NCI-H524 treated with DMSO at 0.1 percent for 48 hours (cell line): ENCODE results near the gene ELL2.
"Not testable (repeated sequence)": the region's sequence is repeated elsewhere in the genome, so short reads cannot be mapped to it uniquely, and the experiment has no call there.

Experiments used
- DNase-seq: peaks from one replicate; lab custom pipeline; 2025; lab: John Stamatoyannopoulos, UW

ELL2 gene

DNA sequence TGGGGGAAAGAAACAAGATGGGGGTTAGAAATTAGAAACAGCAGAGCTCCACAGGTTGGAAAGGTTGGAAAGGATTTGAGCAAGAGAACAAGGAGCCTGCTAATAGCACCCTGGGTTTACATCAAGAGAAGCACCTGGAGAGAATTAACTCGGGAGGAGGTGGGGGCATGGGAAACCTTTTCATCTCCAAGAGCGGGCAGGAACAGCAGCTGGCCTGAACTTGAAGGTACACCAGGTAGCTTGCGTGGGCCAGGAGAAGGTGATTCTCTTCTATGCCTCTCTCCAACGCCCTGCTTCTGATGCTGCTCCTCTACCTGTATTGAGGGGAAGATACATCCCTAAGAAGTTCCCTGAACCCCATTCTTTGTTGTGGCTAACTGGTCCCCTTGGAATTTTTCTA is 102.0 kb downstream of the ELL2 start:
- no peak for DNase-seq

DNA sequence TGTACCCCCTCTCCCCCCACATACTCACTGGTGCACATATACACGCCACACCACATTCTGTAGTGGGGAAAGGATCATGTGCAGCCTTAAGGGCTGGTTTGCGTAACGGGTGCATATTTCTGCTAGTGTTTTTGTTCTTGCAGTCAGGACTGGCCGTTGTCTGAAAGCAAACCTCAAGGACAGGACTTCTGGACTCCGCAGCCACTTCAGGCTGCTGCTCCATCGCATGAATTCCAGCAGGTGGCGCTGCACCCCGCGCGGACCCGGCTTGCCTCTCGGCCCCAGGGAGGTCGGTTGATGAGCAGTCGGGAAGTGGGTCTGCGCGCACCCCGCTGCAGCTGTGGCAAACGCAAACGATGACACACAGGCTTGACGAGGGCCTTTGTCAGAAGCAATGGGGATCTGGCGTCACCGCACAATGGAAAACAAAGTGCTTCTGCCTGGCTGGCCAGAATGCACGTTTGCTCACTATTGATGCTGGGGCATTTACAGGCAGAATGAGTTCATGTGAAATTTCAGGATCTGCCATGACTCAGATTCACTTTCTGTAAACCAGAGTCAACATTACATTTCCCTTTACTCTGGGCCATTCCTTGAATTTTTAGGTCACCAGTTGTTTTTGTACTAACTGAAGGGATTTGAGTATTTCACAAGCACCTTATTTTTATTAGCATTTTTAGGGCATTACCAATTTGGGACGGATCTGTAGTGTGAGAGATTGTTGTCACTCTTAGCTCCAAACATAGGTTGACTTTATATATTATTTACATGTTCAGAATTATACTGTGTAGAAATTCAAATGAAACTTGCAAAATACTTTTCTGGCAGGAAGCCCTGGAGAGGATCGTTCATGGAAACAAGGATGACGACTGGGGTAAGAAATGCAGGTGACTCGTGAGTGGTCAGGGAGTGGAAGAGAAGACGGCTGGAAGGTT is 102.7 kb downstream of the ELL2 start:
- no peak for DNase-seq

DNA sequence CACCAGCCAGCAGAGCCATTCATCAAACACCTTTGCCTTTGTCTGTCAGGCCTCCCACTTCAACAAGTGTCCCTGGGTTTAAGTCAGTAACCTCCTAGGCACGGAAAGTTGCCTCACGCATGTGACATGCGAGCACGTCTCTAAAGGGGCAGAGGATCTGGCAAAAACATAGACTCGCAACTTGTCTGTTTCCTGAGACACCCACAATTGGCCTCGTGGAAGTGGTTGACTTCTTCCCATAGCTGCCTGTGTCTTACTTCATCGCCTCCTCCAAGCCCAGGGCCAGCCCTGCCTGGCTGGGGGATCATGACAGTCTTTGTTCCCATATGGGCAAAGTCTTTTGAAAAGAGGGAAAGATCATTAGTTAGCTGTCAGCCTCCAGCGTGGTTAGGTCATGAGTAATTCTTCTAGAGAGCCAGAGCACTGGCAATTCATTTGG is 103.6 kb downstream of the ELL2 start:
- no peak for DNase-seq

DNA sequence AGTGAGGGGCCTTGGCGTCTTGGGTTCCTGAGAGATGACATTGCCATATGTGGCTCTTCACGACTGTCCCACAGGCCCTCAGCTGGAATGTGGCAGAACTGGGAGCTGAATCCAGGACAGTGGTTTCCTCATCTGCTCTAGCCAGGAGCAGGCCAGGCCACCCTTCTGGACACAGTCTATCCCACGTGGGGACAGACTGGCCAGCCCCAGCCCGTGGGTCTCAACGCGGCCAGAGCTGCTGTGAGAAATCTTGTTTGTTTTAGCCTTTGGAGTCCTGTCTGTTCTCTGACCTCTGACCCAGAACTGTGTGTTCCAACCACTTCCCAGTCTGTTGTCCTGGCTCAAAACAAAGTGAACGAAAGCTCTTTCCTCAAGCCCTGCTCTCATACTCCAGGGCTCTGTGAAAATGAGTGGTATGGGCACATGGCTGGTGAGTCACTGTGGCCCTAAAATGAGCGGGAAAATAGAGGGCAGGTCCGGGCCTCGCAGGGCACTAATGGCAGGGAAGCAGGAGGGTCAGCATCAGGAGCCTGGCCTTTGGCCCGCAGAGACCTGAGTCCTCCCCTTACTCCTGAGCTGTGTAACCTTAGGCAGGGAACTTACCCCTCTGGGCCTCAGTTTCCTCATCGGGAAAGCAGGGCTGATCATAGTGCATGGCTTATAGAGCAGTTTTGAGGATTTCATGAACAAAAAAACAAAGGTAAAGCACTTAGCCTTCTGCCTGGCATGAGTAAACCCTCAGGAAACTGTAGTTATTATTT is 104.3 kb downstream of the ELL2 start:
- DNase-seq = no peak

DNA sequence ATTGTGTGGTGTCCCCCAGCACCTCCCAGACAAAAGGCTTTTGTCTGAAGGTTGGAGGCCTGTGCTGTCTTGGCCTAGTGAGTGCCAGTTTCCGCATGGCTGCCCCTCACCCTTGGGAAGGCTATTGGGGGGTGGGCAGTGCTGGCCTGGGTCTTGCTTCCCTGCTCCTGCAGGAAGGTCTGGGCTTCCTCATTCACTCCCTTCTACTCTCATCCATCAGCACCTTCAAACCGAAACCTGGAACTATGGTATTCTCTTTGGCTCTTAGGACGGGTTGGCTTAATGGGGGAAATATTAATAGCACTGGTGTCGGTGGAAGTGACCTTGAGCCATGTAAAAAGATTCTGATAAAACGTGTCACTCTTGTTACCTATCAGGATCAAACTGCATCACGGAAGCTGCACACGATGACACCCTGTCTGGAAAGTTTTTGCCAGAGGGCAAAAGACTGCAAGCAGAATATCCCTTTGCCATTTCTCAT is 105.1 kb downstream of the ELL2 start:
- no peak for DNase-seq

DNA sequence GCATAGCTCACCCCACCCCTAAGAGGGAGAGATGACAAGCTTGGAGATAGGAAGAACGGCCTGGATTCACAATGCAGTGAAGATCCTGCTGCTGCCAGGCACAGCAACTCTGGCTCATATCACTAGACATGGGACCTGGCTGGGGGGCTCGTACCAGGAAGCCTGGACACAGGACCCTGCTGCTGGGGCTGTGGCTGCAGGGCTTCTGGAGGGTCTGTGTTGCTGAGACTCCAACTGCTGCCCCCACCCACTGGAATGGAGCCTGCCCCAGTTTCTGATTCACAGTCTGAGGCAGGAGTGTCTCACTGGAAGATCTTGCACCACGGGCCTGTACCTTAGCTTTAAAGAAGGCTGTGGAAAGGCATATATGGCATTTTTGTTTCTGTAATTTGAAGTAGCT is 108.2 kb downstream of the ELL2 start:
- DNase-seq = no peak

DNA sequence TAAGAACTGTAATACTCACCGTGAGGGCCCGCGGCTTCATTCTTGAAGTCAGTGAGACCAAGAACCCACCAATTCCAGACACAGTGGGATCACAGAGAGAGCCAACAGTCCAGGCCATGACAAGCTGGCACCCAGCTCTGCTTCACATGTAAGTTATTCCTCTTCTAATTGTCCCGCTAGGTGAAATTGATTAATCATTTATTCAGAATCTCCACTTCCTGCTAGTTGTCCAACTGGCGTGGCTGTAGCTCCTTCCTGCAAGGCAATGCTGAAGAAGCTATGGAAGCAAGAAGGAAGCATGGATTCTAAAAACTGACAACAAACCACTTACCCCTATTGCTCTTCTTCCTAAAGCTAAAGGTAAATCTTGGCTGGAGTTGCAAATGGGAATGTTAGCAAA is 109.1 kb downstream of the ELL2 start:
- DNase-seq = no peak

DNA sequence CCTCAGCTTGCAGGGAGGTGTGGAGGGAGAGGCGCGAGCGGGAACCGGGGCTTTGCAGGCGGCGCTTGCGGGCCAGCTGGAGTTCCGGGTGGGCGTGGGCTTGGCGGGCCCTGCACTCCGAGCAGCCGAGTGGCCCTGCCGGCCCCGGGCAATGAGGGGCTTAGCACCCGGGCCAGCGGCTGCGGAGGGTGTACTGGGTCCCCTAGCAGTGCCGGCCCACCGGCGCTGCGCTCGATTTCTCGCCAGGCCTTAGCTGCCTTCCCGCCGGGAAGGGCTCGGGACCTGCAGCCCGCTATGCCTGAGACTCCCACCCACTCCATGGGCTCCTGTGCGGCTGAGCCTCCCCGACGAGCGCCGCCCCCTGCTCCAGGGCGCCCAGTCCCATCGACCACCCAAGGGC is 110.5 kb downstream of the ELL2 start:
- not testable (repeated sequence) for DNase-seq

DNA sequence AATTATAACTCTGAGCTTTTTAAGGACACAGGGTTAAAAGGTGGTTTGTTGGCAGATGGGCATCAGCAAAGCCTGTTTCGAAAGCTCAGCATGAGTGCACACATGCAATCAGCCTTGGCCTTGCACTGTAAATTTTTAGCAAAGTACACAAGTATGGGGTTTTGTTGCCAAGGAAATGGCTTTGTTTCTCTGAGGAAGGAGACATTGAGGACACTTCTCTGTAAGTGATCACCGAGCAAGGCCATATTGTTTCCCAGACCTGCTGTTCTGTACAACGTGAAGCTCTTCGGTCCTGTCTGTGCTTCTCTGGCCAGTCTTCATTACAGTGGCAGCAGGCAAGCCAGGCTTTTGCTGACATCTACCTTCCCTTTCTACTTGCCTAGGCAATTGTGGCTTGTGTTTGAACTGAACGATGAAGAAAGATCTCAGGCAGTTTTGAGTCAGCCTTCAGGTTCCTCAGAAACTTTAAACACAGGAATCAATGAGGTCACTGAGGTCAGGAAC is 111.2 kb downstream of the ELL2 start:
- no peak for DNase-seq

DNA sequence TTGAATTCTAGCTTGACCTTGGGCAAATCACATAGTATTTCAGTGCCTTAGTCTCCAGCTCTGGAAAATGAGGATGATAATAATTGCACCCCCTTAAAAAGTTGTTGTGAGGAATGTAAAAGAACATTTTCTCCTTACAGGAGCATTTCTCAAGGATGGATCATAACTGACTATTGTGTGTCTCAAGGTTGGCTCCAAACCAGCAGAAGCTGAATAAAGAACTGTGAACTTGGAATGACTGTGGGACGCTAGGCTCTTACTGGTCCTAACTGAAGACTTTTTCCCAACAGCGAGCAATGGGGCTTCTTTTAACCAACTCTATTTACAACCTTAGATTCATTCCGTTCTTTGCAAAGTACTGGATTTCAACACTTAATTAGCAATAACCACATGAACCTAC is 113.0 kb downstream of the ELL2 start:
- DNase-seq = no peak

DNA sequence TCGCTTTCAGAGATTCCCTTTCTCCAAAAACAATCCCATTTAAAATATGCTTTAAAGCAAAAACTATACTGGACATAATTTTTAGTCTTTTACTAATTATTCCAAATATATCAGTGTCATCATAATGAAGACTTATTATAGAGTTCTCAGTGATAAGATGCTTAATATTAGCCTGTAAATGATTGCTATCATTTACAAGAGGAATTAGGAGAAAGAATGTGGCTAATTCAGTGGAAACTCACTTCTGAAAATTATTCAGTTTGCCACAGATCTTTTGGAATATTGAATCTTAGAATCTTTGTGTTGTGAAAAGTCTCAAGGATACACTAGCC is 114.4 kb downstream of the ELL2 start:
- DNase-seq = no peak

DNA sequence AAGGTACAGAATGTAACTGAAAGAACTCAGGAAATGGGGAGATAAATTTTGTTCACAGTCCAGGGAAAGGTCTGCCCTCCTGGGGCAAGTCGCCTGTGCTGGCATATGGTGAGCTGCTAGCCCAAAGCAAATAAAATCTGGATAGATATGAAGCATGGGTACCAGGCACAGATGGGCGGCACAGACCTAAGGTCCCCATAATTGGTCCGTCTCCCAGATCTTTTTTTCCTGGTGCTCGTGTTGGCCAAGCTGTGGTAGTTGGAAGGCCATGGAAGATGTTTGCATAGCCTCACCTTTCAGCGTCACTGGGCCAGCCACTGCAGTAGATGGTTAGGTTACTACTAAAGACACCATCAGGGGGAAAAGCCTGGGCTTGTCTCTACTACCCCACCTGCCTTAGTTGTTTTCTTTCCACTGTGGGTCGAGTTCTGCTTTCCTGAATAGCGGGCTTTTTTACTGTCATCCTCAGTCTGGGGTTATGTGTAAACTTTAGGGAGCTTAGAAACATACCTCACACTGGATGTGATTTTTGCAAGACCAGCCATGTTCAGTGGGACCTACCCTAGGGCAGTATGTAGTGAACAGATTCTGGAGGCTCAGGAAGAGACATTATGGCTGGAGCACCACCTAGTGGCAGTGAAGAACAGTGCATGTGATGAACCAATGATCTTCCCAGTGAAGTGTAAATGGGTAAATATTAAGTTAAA is 114.9 kb downstream of the ELL2 start:
- DNase-seq = no peak

DNA sequence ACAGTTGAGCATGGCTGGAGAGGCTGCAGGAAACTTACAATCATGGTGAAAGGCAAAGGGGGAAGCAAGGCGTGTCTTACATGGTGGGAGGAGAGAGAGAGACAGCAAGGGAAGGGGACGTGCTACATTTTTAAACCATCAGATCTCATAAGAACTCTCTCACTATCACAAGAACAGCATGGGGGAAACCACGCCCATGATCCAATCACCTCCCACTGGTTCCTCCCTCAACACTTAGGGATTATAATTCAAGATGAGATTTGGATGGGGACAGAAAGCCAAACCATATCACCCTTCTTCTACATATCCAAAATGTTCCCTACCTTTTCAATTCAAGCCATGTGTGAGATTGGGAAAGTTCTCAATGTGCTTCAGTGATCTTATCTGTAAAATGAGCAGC is 116.3 kb downstream of the ELL2 start:
- no peak for DNase-seq

DNA sequence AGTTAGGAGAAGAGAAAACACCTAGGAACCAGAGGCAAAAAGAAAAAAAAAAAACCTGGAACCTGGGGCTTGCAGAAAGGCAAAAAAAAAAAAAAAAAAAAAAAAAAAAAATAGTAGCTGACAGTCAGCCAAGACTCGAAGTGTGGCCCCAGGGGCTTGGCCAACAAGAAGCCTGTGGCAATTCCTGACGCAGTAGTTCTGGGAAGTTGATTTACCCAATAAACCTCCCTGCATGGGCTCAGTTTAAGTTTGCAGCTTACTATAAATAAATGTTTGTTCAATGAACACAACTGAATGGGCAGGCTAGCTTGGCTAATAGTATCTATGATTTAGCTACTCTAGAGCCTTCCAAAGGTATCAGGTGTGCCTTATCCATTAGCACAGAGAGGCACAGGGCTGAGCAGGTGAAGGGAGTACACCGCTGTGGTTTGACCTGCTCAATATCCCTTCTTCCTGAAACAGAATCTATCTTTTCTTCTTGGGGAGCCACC is 117.9 kb downstream of the ELL2 start:
- no peak for DNase-seq

DNA sequence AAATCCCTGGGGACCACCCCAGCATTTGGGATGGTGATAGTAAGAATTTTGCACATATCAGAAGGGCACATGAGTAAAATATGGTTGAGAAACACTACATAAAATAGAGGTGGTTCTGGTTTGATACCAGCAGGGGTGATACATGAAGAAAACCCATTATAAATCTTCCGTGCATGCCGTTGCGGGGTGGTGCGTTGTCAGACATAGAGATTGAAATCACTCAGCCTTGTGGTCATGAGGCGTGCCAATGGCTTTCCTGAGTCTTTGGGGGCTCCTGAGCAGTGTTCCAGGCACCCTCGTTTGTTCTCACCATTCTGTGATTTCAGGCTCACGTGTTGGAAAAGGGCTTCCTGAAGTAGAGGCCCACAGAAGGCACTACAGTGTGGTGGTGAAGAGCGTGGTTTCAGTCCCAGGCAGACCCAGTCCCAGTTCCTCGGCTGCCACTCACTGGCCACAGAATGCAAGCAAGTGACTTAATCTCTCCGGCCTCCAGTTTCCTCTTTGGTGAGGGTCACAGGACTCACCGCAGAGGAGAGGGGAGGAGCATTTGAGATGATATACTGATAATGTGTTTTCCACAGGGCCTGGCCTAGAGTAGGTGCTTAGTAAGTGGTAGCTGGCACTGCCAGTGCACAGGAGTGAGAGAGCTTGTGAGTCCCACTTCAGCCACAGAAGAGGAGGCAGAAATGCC is 118.7 kb downstream of the ELL2 start:
- no peak for DNase-seq

DNA sequence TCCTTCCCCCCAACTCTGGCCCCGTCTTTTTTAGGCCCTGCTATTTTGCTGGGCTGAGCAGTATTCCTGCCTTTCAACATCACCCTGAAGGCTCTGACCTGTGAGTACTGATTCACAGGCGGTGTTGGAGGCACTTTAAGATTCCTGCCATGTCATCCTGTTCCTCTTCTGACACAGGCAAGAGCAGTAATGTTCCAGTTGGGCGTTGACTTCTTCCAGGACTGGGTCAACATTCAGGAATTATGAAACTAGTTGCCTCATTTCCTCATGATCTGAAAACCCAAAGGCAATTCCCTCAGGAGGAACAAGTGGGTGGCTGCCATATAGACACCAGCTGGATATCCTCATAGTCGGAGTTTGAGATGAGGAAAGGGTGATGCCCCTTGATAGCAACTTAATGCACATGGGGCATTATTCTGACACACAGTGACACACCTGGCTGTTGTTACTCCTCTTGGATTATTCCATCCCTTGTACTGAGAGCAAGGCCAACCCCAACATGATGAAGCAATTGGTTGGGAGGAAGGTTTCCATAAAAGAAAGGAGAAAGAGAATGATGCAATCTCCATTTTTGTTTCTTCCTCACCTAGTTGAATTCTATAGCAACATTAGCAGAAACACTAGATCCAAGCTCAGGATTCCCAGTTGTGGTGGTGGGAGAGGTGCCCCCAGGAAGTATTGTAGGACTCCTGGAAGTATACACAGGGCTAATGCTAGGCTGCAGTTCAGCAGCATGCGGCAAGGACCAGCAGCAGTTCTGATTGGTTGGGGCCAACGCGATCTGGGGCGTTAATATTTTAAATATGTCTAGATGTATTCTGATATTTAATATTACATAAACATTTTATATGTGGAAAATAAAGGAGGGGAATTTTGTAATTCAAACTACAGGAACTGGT is 119.5 kb downstream of the ELL2 start:
- DNase-seq = no peak

DNA sequence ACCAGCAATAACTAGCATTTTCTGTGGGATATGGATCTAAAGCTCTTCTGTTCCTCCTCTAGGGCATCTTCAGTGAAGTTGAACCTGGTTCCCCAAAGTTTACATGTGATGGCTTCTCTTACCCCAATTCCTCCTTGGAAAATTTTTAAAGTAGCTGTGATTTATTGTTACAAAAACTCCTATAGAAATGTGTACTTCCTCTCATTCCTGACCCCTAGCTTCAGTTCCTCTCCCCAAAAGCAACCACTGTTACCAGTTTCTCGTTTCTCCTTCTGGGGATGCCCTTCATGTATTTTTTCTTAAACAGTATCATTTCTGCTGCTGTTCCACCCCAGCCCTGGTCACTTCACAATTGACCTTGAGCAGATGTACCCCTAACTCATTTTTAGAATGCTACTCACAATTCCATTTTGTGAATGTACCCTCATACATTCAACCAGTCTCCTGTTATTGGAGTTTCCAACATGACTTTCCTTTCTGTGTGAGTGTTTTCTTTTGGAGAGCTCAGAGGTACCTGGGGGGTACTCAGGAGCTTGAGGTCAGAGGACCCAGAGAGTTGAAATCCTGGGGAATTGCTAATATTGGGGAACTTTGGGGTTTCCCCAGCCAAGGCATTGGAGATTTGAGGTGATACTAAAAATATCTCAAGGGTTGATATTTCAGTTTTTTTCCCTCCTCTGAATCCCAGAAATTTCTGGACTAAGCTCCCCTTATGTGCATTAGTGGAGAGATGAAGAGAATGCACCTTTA is 120.5 kb downstream of the ELL2 start:
- no peak for DNase-seq

DNA sequence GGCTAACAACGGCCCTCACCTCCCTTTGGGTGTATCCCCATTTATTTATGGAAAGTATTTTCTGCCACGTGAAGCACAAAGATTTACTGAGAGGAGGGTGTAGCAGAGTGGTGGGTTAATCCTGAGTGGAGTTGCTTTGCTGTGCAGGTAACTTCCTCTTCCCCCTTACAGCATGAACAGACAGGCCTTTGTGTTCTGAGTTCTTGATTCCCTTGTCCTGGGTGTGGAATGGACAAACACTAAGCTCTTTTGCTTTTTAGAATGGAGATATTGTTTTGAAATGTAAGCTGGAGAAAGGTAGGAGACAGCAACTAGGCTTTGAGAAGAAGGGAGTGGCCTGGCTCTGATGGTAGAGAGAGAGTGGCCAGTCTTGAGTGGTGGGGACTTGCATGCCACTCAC is 122.0 kb downstream of the ELL2 start:
- DNase-seq = no peak

DNA sequence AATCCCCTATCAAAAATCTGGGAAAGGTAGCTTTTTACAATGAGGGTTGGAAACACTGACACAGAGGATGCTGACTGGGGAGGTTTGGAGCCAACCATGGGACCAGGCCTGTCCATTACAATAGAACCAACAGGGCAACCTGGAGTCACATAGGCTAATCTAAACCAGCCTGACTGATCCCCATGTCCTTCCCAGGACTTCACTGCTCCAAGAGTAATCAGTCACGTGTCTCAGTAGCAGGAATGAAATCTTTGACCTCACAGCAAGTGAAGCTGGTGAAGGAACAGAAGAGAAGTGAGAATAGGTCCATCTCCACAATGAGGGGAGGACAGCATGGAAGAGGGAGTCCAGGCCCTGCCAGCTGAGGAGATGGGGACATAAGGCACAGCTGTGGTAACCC is 123.1 kb downstream of the ELL2 start:
- no peak for DNase-seq

DNA sequence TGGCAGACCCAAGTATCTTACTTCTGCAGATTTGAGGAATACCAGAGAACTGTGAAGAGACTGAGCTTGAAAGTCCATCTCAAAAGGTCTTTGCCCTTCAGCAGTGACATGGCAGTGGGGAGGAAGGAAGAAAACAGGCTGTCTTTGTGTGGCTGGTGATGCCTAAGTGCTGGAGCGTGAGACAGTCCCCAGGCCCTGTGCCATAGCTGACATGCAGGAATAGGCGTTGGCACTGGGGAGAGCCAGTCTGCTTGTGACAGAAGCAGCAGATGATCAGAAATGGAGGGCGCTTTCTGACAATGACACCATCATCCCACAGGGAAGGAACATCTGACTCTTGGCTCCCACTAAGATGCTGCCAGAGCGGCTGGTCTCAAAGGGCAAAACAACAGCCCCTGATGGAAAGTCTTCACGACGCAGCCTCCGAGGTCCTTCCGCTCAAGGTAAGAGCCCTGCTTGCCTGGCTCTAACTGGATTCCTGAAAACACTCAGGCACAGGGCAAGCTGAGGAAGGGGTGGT is 123.6 kb downstream of the ELL2 start:
- DNase-seq = no peak
